B cell (primary cell): ENCODE results near the gene PUS3. TPM values are rescaled to one million over a fixed set of nuclear protein-coding genes. Genes with fewer than 3 reads are reported as not detected.

Experiments
- ATAC-seq: fragments of 200-7000 bp; cut with Tn5 transposase; one replicate; pipeline ENCODE4 v1.10.0; 2021; ENCODE audit warnings: low read depth, mild to moderate bottlenecking, moderate number of reproducible peaks, moderate library complexity
- CTCF ChIA-PET: fragments of 350-600 bp; sonication (Branson Sonifier 250); formaldehyde crosslinking; loops from one replicate; lab custom pipeline; 2021; ENCODE audit warnings: antibody characterized with exemption, inconsistent platforms; lab: Charles Lee
- POLR2A ChIA-PET: fragments of 350-600 bp; sonication (Branson Sonifier 250); formaldehyde crosslinking; loops from one replicate; lab custom pipeline; 2021; ENCODE audit warnings: antibody characterized with exemption; lab: Charles Lee
- DNase-seq: peaks from one replicate; pipeline ENCODE4 v3.0.0; 2013
- H2AFZ ChIP-seq: 2 replicates; pipeline ENCODE4 v1.6.1; 2012; ENCODE audit warnings: mild to moderate bottlenecking, low read depth, low read length; ENCODE audit not compliant: insufficient read depth, poor library complexity, severe bottlenecking
- H3K27ac ChIP-seq, 2 donors: 1 replicate in 1 of 2; 2 replicates in 1 of 2; pipeline ENCODE4 v1.5.1; 2012 to 2013; ENCODE audit warnings: low read length in 2 of 2, mild to moderate bottlenecking in 2 of 2, moderate library complexity in 1 of 2
- H3K27me3 ChIP-seq, 4 experiments: fragments of 200-600 bp in 1 of 4; sonication (generic) in 1 of 4; replicated peaks in 1 of 4; 1 replicate in 2 of 4; 2 replicates in 2 of 4; pipeline versions ENCODE4 v1.6.1 to v1.7.0; 2013 to 2016; ENCODE audit warnings: low read length in 3 of 4, mild to moderate bottlenecking in 2 of 4, mixed read lengths in 1 of 4, moderate library complexity in 1 of 4; ENCODE audit not compliant: insufficient read depth in 4 of 4, control insufficient read depth in 3 of 4; ENCODE audit errors: control extremely low read depth in 1 of 4
- H3K36me3 ChIP-seq, 2 experiments: replicated peaks in 1 of 2; 1 replicate in 1 of 2; 2 replicates in 1 of 2; pipeline versions ENCODE4 v1.6.1 to v1.7.1; 2013; ENCODE audit warnings: low read length in 1 of 2; ENCODE audit not compliant: insufficient read depth in 2 of 2, control insufficient read depth in 1 of 2; ENCODE audit errors: control extremely low read depth in 1 of 2, extremely low read depth in 1 of 2
- H3K4me1 ChIP-seq, 2 donors: fragments of 200-600 bp in 1 of 2; sonication (generic) in 1 of 2; 1 replicate in 1 of 2; 2 replicates in 1 of 2; pipeline versions ENCODE4 v1.5.1 to v1.6.1; 2013 to 2017; ENCODE audit warnings: low read length in 2 of 2; ENCODE audit not compliant: control insufficient read depth in 2 of 2, insufficient read depth in 2 of 2
- H3K4me2 ChIP-seq: replicated peaks from 2 replicates; pipeline ENCODE3; 2012; ENCODE audit warnings: mild to moderate bottlenecking, low read depth, low read length; ENCODE audit not compliant: poor library complexity, severe bottlenecking
- H3K4me3 ChIP-seq, 5 experiments: fragments of 200-600 bp in 1 of 5; sonication (generic) in 1 of 5; 1 replicate in 3 of 5; 2 replicates in 2 of 5; pipeline versions ENCODE4 v1.5.1 to v1.7.0; 2011 to 2016; ENCODE audit warnings: low read length in 4 of 5, mild to moderate bottlenecking in 4 of 5, low read depth in 2 of 5, control low read depth in 1 of 5, moderate library complexity in 1 of 5; ENCODE audit not compliant: insufficient read depth in 1 of 5; ENCODE audit errors: control extremely low read depth in 1 of 5, extremely low read depth in 1 of 5
- H3K79me2 ChIP-seq: fragments of 200-600 bp; sonication (generic); one replicate; pipeline ENCODE4 v1.6.0; 2016; ENCODE audit warnings: low read length; ENCODE audit not compliant: control insufficient read depth, insufficient read depth
- H3K9ac ChIP-seq: fragments of 200-600 bp; sonication (generic); 2 replicates; pipeline ENCODE4 v1.6.1; 2017; ENCODE audit warnings: mild to moderate bottlenecking, low read length, moderate library complexity
- H3K9me3 ChIP-seq, 3 donors: one replicate each; pipeline versions ENCODE4 v1.6.1 to v1.7.1; 2013; ENCODE audit warnings: low read length in 2 of 3; ENCODE audit not compliant: control insufficient read depth in 2 of 3, insufficient read depth in 1 of 3; ENCODE audit errors: control extremely low read depth in 1 of 3
- H4K20me1 ChIP-seq: 2 replicates; pipeline ENCODE4 v1.6.0; 2012; ENCODE audit warnings: mild to moderate bottlenecking, low read length; ENCODE audit not compliant: insufficient read depth, control insufficient read depth, poor library complexity, severe bottlenecking
- H3K27ac Mint-ChIP-seq: one replicate; pipeline ENCODE4 v1.8.0; 2021; ENCODE audit warnings: mixed read lengths
- H3K27me3 Mint-ChIP-seq: one replicate; pipeline ENCODE4 v1.8.0; 2021; ENCODE audit warnings: mixed read lengths
- H3K4me1 Mint-ChIP-seq: one replicate; pipeline ENCODE4 v1.8.0; 2021; ENCODE audit warnings: mixed read lengths
- H3K4me3 Mint-ChIP-seq: one replicate; pipeline ENCODE4 v1.8.0; 2021; ENCODE audit warnings: mixed read lengths
- H3K9me3 Mint-ChIP-seq: one replicate; pipeline ENCODE4 v1.8.0; 2022; ENCODE audit warnings: mixed read lengths; ENCODE audit not compliant: insufficient read depth
- EZH2 ChIP-seq: IDR thresholded peaks from 2 replicates; pipeline ENCODE4 v1.6.1; 2012; ENCODE audit warnings: borderline replicate concordance, low read depth, mild to moderate bottlenecking, moderate library complexity, low read length; ENCODE audit not compliant: insufficient read depth, poor library complexity, severe bottlenecking
- WGBS: methylation state at CpG from one replicate; pipeline ENCODE4 v1.1.5; 2013; ENCODE audit warnings: missing lambda C conversion rate; ENCODE audit not compliant: insufficient coverage; 5-methylcytosine and 5-hydroxymethylcytosine counted together
- intact Hi-C: fragments of 100-400 bp; cut with micrococcal nuclease; formaldehyde crosslinking; loops from one replicate; pipeline ENCODE4 v1.10.0; 2022
- polyA plus RNA-seq: library from polyadenylated mRNA; depleted of rRNA; stranded (reverse); fragments of >200 nt; gene quantifications from 2 replicates; pipeline ENCODE4 v1.2.3, GENCODE V29; 2012
- total RNA-seq, 2 donors: library from RNA; stranded (reverse); fragments of 120-200 nt in 1 of 2; gene quantifications; 1 replicate in 1 of 2; 2 replicates in 1 of 2; pipeline versions ENCODE4 v1.2.3 to v1.2.4, GENCODE V29; 2013 to 2022
- TF ChIP-seq, protein P1 (sequence below): fragments of 200-600 bp; IDR thresholded peaks from one replicate; pipeline ENCODE4 v1.8.0; 2022; ENCODE audit warnings: antibody characterized with exemption, mild to moderate bottlenecking

Gene PUS3
- total and polyA plus RNA-seq, 2 donors (not counting 1 experiment from before 2014, with no cell fraction given), result 2.7 to 8.1 TPM

DNA sequence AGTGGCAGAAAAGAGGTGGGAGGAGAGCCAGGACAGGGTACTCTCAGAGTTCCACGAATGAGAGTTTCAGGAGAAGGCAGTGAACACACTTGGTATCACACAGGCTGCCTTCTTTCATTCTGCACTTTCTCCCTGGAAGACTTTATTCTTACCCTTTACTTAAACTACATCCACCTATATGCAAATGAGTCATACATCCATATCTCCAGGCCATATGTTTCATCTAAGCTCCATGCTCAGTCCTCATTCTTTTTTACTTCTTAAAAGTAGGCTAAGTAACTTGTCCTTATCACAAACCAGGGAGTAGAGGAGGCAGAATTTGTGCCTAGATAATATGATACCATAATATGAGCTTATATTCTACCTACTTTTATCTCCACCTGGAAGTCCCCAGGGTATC is 21.7 kb downstream of the PUS3 start:
- no peaks in the 10 kb centered on the region for H3K9me3 Mint-ChIP-seq
- CTCF ChIA-PET, result no interaction called here
- H3K27ac Mint-ChIP-seq, result no peak overlapping the region
- Histone ChIP-seq H3K4me2 (no peak overlapping the region), H3K4me3 (no peak overlapping the region), H3K36me3 (no peaks in the 10 kb centered on the region), H3K9ac (no peak overlapping the region), H4K20me1 (no peaks in the 10 kb centered on the region), H3K27ac (no peak overlapping the region), H3K79me2 (no peaks in the 10 kb centered on the region), H3K9me3 (no peaks in the 10 kb centered on the region), H3K4me1 (peaks cover 0 to under 1% of the 10 kb centered on the region in 2 donors), H2AFZ (no peak overlapping the region), H3K27me3 (no peaks in the 10 kb centered on the region)
- H3K4me3 Mint-ChIP-seq, result no peak overlapping the region
- ATAC-seq (no peak), DNase-seq (no peak)
- TF ChIP-seq, protein P1, sequence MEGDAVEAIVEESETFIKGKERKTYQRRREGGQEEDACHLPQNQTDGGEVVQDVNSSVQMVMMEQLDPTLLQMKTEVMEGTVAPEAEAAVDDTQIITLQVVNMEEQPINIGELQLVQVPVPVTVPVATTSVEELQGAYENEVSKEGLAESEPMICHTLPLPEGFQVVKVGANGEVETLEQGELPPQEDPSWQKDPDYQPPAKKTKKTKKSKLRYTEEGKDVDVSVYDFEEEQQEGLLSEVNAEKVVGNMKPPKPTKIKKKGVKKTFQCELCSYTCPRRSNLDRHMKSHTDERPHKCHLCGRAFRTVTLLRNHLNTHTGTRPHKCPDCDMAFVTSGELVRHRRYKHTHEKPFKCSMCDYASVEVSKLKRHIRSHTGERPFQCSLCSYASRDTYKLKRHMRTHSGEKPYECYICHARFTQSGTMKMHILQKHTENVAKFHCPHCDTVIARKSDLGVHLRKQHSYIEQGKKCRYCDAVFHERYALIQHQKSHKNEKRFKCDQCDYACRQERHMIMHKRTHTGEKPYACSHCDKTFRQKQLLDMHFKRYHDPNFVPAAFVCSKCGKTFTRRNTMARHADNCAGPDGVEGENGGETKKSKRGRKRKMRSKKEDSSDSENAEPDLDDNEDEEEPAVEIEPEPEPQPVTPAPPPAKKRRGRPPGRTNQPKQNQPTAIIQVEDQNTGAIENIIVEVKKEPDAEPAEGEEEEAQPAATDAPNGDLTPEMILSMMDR, result no peak
- TF ChIP-seq EZH2, result no peak
- H3K27me3 Mint-ChIP-seq, result no peaks in the 10 kb centered on the region
- POLR2A ChIA-PET, result no interaction called here
- WGBS, result 86% methylated on average over 1 of the region's 1 CpG
- intact Hi-C loops, result no loop called here
- no peaks in the 10 kb centered on the region for H3K4me1 Mint-ChIP-seq

DNA sequence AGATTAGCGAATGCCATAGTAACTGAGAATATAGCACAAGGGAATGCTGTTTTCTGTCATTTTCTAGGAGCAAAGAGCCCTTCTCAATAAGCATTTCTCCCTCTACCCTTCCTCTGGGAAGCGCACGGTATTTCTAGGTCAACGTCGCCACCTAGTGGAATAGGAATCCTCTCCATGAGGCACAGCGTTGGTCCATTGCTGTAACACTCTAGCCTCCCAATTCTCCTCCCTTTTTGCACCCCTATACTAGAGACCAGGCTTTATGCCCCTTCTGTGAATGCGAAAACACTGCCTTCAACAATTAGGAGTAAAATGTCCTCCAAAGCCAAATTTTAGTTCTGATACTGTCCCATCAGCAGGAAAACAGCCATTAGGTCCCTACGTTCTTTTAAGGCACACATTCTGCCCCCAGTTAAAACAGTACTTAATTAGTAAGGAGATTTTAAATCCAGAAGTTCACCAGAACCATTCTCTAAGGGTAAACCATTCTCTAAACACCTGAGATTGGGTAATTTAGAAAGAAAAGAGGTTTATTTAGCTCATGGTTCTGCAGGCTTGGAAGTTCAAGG is 28.4 kb downstream of the PUS3 start:
- Histone ChIP-seq H3K27me3 (no peaks in the 10 kb centered on the region), H3K4me1 (peaks cover 0 to 3% of the 10 kb centered on the region in 2 donors), H4K20me1 (no peaks in the 10 kb centered on the region), H3K27ac (no peak overlapping the region), H2AFZ (no peak overlapping the region), H3K4me3 (no peak overlapping the region), H3K9ac (no peak overlapping the region), H3K4me2 (no peak overlapping the region), H3K9me3 (peaks cover 1 to 18% (median 8%) of the 10 kb centered on the region in 3 donors), H3K79me2 (no peaks in the 10 kb centered on the region), H3K36me3 (no peaks in the 10 kb centered on the region)
- no peak overlapping the region for H3K4me3 Mint-ChIP-seq
- WGBS, result 0% methylated on average over 5 of the region's 8 CpGs
- H3K9me3 Mint-ChIP-seq, result peaks cover 6% of the 10 kb centered on the region
- intact Hi-C loops, result loop anchor here (1.0 to 10.0 kb wide), 5 partner anchors 13 to 1230 kb away; partner anchors contain the start of genes CHEK1 and HYLS1
- TF ChIP-seq EZH2, result no peak
- TF ChIP-seq, protein P1, result peak; percentile 74
- ChIA-PET CTCF (interaction anchor here (1.0 to 2.2 kb wide), 9 partner anchors 11 to 470 kb away, joined by 3 to 9 read pairs (median 4); partner anchors contain the start of genes HYLS1 and PUS3), POLR2A (no interaction called here)
- ATAC-seq (peak; percentile 49), DNase-seq (peak; percentile 63)
- no peaks in the 10 kb centered on the region for H3K27me3 Mint-ChIP-seq
- H3K4me1 Mint-ChIP-seq, result peaks cover 10% of the 10 kb centered on the region
- no peak overlapping the region for H3K27ac Mint-ChIP-seq
